HG03457 (cell line): ENCODE data around the gene SYNJ1.
"Not testable (repeated sequence)": the region's sequence is repeated elsewhere in the genome, so short reads cannot be mapped to it uniquely, and the experiment has no call there.

ENCODE experiments used
- ATAC-seq: cut with Tn5 transposase; IDR thresholded peaks from one replicate; pipeline ENCODE4 v1.9.1; 2021; ENCODE audit warnings: moderate number of reproducible peaks; ENCODE audit not compliant: unreplicated experiment

Gene SYNJ1

DNA sequence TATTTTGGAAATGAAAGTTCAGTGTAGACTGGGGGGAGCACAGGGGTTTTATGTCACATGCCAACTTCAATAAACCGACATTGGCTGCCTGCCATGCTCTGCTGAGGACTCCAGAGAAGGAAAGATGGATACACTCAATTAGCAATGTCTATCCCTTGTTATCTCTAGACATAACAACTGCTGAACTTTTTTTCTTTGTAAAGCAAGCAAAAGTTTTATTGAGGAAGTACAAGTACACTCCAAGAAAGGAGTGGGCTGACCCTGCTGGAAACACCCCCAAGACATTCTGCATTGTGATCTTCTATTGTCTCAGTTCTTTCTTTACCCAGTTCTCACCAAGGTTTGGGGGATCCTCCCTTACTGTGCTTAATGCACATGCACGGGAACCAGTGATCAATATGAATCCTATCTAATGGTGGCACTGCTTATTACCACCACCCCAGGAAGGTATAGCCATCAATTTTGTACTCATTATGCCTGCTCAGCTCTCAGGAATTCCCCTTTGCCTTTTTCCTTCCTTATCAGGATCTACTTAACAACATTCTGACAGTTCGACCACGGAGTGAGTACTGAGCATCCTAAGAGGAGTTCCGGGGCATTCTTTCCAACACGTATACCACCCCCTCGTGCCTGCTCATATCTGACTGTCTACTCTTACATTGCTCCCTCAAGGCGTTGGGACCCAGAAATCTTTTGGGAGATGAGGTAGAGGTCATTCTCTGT lies 28.7 kb downstream of the SYNJ1 start:
- no peak for ATAC-seq

DNA sequence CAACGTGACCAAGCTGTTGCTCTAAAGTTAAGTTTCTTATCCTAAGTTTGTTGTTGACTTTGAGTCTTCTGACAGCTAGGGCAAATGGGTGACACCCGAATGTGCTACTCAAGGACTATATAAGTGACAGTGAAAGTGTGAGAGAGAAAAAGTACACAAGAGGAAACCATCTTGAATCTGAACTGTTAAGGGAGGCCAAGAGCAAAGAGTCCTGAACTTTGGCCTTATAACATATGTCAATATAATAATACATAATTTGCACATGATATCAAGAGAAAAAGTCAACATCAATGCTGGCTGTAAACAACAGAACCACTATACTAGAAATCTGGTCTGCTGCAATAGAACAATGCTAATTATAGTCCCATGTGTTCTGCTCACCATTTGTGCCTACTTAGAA lies 29.5 kb downstream of the SYNJ1 start:
- no peak for ATAC-seq

GRCh38 chr21:32695482-32695881 lies 32.3 kb downstream of the SYNJ1 start:
- ATAC-seq, result not testable (repeated sequence)

GRCh38 chr21:32693581-32693980 lies 34.2 kb downstream of the SYNJ1 start:
- no peak for ATAC-seq

DNA sequence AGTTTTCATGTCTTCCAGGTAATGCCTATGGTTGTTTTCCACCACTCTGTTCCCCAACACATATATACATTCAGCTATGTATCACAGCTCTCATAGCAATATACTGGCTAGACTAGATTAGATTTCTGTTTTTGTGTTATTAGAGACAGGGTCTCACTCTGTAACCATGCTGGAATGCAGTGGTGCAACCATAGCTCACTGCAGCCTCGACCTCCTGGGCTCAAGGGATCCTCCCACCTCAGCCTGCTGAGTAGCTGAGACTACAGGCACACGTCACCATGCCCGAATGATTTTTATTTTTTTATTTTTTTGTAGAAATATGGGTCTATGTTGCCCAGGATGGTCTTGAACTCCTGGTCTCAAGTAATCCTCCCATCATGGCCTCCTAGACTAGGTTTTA lies 37.7 kb downstream of the SYNJ1 start:
- ATAC-seq, result no peak

GRCh38 chr21:32687643-32688345 lies 40.0 kb downstream of the SYNJ1 start:
- ATAC-seq, result no peak

DNA sequence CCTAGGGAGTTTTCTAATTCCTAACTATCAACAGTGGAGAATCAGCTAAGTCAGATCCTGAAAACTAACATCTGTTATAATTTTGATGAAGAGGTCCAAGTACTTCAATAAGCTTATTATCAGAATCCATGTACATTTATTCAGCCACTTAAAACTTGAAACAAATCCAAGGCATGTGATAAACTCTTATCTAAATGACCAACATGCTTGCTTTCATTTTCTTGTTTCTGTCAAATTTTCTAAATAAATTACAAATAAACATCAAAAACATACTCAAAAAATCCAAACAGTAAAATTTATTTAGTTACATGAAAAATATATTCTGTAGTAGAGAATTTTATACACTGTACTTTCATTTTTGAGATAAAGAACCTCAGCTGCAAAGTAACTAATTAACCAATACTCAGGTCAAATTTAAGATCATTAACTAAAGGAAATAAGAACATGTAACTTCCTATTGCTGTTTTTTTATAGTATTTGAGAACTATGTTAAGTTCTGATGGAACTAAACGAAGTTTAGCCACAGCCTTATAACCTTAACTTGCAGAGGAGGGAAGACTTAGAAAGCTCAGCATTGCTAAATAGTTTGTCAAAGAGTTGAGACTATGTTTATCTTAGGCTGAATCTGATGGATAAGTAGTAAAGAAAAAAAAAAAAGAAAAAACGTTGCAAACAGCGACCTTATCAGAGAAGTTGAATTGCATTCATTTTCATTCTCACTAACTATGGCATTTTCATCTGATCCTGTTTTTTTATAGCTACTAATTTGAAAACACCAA lies 44.9 kb downstream of the SYNJ1 start:
- no peak for ATAC-seq

DNA sequence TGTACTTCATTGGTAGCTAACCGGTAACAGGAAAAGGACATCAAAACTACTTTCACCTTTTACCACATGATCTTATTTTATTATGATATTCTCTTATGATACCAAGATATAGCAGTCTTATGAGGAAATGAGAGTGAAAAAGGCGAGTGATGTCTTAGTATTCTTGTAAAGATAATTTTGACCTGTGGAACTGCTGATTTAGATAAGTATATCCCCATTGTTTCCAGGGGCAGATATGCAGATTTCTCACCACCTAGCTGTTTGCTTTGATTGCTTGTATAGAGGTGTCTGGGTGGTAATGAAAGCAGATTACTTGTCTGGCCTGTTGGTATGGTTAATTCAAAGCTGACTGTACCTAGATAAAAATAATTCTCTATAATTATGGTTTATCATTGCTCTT lies 53.1 kb downstream of the SYNJ1 start:
- ATAC-seq, result no peak

- ATAC-seq, result no peak
These were observed 53.8 kb downstream of the SYNJ1 start for GRCh38 chr21:32674038-32674437.

DNA sequence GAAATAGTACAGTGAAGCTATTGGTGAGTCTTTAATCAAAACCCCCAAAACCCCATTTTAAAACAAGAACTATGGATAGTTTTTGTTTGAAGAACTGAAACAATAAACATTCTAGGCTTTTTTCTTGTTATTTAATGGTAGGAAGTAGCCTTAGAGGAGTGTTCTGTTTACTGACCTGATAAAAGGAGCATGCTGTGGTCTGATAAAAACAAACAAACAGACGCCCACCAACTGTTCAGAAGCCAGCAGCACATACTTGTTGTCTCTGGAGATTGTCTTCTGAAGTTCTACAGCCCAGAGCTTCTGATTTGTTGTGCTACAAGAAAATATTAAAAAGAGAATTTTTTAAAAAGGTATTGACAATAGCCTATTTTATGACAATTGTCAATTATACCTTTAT lies 61.6 kb downstream of the SYNJ1 start:
- no peak for ATAC-seq

DNA sequence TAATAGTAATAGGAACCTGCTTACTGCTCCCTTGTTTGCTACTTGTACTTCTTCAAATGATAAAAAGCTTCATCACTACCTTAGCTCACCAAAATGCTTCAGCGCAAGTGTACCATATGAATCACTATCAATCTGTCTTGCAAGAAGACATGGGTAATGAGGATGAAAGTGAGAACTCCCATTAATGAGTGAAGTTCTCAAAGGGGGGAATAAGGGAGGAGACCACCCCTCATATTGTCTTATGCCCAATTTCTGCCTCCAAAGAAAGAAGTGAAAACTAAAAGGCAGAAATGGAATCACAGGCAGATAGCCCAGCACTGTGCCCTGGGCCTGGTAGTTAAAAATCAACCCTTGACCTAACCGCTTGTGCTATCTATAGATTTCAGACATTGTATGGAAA lies 63.7 kb downstream of the SYNJ1 start:
- not testable (repeated sequence) for ATAC-seq

DNA sequence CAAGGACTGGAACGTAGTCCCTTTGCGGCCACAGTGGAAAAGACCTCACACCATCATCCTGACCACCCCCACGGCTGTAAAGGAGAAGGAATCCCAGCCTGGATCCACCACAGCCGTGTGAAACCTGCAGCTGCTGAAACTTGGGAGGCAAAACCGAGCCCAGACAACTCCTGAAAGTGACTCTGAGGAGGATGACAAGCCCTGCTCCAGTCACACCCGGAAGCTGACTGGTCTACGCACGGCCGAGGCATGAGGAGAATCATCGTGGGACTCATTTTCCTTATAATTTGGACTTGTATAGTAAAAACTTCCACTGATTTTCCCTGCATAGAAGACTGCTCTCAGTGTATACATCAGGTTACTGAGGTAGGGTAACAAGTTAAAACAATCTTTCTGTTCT lies 65.8 kb downstream of the SYNJ1 start:
- not testable (repeated sequence) for ATAC-seq

DNA sequence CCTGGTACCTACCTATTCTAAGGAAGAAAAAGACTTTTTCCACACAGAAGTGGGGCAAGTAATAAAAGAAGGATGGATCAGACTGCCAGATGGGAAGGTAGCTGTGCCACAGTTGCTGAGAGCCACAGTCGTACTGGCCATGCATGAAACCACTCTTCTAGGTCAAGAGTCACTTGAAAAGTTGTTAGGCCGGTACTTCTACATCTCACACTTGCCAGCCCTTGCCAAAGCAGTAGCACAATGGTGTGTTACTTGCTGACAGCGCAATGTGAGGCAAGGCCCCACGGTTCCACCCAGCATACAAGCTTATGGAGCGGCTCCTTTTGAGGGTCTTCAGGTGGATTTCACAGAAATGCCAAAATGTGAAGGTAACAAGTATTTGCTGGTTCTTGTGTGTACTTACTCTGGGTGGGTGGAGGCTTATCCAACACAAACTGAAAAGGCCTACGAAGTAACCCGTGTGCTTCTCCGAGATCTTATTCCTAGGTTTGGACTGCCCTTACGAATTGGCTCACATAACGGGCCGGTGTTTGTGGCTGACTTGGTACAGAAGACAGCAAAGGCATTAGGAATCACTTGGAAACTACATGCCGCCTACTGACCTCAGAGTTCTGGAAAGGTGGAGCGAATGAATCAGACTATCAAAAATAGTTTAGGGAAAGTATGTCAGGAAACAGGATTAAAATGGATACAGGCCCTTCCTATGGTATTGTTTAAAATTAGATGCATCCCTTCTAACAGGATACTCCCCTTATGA lies 66.6 kb downstream of the SYNJ1 start:
- not testable (repeated sequence) for ATAC-seq

DNA sequence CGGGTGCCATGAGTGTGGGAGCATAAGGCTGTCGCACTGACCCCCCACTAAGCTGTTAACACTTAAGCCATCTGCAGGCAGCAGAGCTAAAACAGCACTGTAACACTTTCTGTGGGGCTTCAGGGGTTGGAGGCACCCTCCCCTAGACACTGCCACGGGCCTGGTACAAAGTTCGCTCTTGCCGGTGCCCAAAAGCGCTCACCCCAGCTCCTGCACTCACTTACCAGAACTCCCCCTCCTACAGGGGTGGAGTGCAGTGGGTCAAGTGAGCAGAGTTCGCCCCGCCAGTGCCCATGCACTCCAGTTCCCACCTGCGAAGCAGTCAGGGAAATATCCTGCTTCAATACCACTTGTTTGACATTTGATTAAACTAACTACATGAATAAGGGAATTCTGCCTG lies 69.3 kb downstream of the SYNJ1 start:
- no peak for ATAC-seq

DNA sequence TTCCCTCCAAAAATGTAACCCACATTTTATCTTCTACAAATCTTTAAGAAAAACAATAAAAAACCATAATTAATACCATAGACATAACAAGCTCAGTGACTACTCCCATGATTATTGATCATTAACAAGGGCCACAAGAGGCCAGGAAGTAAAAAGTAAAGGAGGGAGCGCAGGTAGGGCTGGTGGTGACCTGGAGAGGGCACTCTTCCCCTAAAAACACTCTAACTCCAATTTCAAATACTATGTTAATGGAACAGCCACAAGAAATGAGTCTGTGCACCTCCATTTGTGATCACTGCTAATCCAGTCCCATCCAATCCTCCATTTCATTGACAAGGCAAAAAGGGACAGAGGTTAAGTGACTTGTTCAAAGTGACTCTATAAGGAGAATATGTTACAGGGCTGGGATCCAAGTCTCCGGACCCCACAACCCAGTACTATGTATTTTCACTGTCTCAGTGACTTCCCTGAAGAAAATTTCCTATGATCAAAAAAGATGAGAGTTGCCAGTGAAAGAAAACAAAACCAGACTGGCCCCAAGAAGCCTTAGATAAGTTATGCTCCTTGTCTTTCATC lies 74.4 kb downstream of the SYNJ1 start:
- no peak for ATAC-seq

- no peak for ATAC-seq
These were observed 79.6 kb downstream of the SYNJ1 start for GRCh38 chr21:32648165-32648564.

GRCh38 chr21:32645261-32646182 lies 82.3 kb downstream of the SYNJ1 start:
- no peak for ATAC-seq

DNA sequence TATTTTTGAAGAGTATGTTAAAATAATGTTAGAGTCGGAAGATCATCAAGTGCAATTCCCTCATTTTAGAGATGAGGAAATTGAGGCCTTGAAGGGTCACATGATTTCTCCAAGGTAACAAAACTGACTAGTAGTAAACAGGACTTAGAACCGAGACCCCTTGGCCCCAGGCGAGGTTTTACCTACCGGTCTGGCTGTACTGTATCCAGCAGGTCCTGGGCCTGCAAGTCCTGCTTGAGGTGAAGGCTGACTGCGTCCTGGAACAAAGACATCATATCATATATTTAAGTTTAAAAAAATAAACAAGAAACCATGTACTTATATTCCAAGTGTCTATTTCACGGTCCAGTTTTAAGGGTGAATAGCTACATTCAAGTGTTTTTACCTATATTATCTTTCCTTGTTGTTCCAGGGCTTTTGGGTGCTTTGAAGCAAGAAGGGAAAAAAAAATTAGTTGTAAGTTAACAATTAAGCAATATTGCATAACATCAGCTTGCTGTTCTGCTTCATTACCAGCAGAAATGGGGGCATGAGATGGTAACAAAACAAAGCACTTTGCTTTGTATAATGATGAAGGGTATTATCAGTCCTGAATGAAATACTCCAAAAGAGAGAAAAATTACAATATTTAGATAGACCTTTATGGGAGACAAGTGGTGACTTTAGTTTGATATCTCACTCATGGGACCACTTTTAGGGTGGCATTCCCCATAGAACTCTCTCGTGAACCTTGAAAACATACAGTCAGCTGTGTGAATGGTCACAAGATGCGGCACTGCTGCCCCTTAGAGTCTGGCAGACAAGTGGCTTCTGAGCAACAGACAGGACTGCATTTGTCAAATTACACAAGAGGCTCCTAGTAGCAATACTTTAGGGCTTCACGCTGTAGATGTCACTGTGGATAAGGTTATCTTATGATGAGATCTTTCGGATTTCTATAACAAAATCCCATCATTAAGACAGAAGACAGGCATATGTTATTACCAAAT lies 85.8 kb downstream of the SYNJ1 start:
- no peak for ATAC-seq
